GM12865 (cell line): ENCODE results near the gene RPP38.
A peak's percentile ranks its signal among the peaks of the same experiment; 100 is the strongest.

Experiments used
- DNase-seq: peaks from one replicate; pipeline ENCODE4 v3.0.0; 2010; ENCODE audit warnings: low read depth
- H3K4me3 ChIP-seq: 2 replicates; pipeline ENCODE4 v1.5.1; 2011; ENCODE audit warnings: mild to moderate bottlenecking, low read depth, low read length, control low read depth
- TF ChIP-seq, protein P1 (sequence below): IDR thresholded peaks from 2 replicates; pipeline ENCODE4 v1.5.1; 2011; ENCODE audit warnings: low read length, control low read depth, low read depth, inconsistent platforms; ENCODE audit not compliant: insufficient read depth; ENCODE audit errors: missing control alignments

The RPP38 gene

DNA sequence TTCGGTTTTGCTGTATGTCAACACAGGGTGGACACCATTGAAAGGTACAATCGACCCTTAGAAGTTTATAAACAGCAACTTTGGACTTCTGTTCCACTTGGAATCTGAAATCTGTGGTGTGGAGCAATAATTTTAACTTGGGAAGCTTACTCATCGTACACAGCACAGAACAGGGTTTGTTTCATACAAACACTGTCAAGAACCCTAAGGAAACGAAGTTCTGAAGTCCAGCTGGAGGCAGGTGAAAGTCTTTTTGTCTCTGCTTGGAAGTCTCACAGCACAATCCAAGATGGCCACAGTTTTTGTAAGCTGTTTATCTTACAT lies 39.8 kb downstream of the RPP38 start:
- no peak for DNase-seq
- TF ChIP-seq, protein P1, sequence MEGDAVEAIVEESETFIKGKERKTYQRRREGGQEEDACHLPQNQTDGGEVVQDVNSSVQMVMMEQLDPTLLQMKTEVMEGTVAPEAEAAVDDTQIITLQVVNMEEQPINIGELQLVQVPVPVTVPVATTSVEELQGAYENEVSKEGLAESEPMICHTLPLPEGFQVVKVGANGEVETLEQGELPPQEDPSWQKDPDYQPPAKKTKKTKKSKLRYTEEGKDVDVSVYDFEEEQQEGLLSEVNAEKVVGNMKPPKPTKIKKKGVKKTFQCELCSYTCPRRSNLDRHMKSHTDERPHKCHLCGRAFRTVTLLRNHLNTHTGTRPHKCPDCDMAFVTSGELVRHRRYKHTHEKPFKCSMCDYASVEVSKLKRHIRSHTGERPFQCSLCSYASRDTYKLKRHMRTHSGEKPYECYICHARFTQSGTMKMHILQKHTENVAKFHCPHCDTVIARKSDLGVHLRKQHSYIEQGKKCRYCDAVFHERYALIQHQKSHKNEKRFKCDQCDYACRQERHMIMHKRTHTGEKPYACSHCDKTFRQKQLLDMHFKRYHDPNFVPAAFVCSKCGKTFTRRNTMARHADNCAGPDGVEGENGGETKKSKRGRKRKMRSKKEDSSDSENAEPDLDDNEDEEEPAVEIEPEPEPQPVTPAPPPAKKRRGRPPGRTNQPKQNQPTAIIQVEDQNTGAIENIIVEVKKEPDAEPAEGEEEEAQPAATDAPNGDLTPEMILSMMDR: no peak
- no peak overlapping the region for H3K4me3 ChIP-seq

DNA sequence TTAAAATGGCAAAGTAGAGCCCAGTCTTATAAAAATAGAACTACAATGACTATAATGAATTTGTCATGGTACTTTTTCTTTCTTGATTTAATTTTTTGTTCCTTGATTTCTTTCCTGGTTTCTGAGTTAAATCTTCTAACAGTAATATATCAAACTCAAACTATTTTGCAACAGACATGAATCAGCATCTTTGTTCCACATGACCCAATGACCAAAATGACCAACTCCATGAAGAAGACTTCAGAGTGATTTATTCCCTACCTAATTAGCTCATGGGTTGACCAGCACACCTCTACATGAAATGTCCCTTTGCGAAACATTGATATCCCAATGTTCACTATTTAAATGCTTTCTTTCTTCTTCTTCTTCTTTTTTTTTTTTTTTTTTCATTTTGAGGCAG lies 40.5 kb downstream of the RPP38 start:
- H3K4me3 ChIP-seq: no peak overlapping the region
- TF ChIP-seq, protein P1: no peak
- DNase-seq: no peak

DNA sequence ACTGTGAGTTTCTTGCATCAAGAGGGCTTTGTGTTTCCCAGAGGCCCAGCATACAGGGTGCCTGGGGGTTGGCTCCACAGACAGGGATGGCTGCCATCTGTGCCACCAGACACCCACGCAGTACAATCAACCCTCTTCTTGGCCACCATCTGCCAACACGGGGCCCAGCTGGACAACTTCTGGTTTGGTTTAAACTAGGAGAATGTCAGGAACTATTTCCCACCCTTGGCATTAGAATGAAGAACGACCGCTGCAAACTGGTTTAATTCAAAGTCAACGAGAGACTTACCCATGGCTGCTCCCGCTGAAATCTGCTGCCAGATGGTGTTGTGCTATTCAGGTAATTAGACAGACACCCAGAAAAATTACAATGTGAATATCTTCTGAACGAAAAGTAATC lies 43.5 kb downstream of the RPP38 start:
- DNase-seq: no peak

DNA sequence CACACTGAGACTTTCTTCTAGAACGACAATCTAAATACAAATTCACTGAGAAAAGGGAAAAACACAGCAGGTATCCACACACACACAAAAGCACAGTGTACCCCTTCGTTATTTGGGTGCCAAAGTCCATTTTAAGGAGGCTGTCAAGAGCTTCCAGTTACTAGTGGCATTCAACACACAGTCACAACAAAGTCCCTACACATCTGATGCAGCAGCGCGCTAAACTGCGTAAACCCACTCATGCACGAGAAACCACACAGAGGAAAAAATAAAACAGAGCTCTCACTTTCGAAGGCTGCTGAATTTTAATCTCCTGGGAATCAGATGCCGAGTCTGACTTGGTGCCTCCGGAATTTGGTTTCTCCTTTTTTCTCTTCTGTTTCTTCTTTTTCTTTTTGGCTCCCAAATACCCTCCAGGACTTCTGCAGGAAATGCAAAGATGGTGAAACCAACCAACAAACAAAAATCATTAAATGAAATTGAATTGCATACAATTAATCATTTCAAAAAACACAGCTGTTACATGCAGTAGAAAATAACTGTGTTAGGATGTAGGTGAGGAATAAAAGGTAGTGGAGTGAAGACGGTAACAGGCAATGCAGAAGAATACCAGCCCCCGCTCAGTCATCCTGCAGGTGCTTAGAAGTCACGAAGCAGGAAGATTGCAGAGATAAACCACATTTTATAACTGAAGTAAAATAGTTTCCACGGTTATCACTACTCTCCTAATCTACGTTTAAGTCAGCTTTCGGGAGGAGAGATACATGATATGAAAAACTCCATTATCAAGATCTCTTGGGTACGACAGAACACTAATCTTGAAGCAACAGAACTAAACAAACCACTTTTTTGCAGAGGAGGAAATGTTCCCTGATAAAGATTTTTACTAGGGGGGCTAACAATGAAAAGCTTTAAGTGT lies 44.2 kb downstream of the RPP38 start:
- peak; percentile 84 for DNase-seq
- TF ChIP-seq, protein P1: no peak
- peak overlapping the region; percentile 12; the same call in 1 of the 2 replicates for H3K4me3 ChIP-seq

More for the DNA sequence above, 43.5 kb downstream of the RPP38 start:
- H3K4me3 ChIP-seq: no peak overlapping the region
- TF ChIP-seq, protein P1: no peak

DNA sequence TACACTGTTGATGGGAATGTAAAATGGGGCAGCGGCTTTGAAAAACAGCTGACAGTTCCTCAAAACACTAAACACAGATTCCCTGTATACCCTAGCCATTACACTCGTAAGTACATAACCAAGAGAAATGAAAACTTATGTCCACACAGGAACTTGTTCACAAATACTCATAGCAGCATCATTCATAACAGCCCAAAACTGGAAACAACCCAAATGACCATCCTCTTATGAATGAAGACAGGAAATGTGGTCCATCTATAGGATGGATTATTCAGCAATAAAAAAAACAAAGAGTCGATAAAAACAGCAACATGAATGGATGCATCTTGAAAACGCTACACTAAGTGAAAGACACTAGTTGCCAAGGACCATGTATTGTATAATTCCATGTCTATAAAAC lies 47.6 kb downstream of the RPP38 start:
- TF ChIP-seq, protein P1: no peak
- DNase-seq: no peak
- no peak overlapping the region for H3K4me3 ChIP-seq

DNA sequence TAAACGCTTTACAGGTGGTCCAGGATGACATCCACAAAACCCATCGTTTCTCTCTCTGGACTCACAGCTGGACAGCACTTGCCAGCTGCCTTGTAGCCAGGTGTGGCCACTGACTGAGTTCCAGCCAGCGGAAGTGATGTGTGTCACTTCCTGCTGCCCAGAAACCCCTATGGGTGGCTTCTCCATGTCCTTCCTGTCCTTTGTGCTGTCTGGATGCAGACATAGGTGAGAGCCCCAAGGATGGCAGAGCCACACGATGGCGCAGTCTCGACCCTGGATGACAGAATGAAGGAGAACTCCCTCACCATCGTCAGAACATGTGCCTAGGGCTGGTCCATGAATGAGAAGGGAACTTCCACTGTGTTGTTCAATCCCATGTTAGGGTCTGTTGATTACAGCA lies 49.2 kb downstream of the RPP38 start:
- TF ChIP-seq, protein P1: no peak
- DNase-seq: peak; percentile 32
- H3K4me3 ChIP-seq: no peak overlapping the region
